ENCODE results near the gene CA11. TPM values are rescaled to one million over a fixed set of nuclear protein-coding genes. Genes with fewer than 3 reads are reported as not detected.

Gene CA11
- total RNA-seq, 1 experiment from 2014 or later: 103 TPM

- in situ Hi-C loops (cut with HindIII; ENCODE audit: low sequenced_read_pairs): no loop called here
- DNase-seq (ENCODE audit: low spot score): no peak
These were observed 42.5 kb downstream of the CA11 start for GRCh38 chr19:48603449-48603848.

GRCh38 chr19:48603001-48603400, 43.0 kb downstream of the CA11 start:
- no peak for DNase-seq (ENCODE audit: low spot score)
- in situ Hi-C loops (cut with HindIII; ENCODE audit: low sequenced_read_pairs): no loop called here

- no peak for DNase-seq (ENCODE audit: low spot score)
- in situ Hi-C loops (cut with HindIII; ENCODE audit: low sequenced_read_pairs): no loop called here
These were observed 45.1 kb downstream of the CA11 start for GRCh38 chr19:48600679-48601417.

- DNase-seq (ENCODE audit: low spot score): no peak
- in situ Hi-C loops (cut with HindIII; ENCODE audit: low sequenced_read_pairs): no loop called here
These were observed 46.8 kb downstream of the CA11 start for GRCh38 chr19:48598996-48599700.

GRCh38 chr19:48596679-48597465, 49.1 kb downstream of the CA11 start:
- in situ Hi-C loops (cut with HindIII; ENCODE audit: low sequenced_read_pairs): no loop called here
- DNase-seq (ENCODE audit: low spot score): no peak

- no peak for DNase-seq (ENCODE audit: low spot score)
- in situ Hi-C loops (cut with HindIII; ENCODE audit: low sequenced_read_pairs): no loop called here
These were observed 49.8 kb downstream of the CA11 start for GRCh38 chr19:48596237-48596636.

GRCh38 chr19:48595833-48596232, 50.2 kb downstream of the CA11 start:
- in situ Hi-C loops (cut with HindIII; ENCODE audit: low sequenced_read_pairs): no loop called here
- no peak for DNase-seq (ENCODE audit: low spot score)

- DNase-seq (ENCODE audit: low spot score): no peak
- in situ Hi-C loops (cut with HindIII; ENCODE audit: low sequenced_read_pairs): no loop called here
These were observed 50.8 kb downstream of the CA11 start for GRCh38 chr19:48595171-48595570.

GRCh38 chr19:48591021-48591420, 55.0 kb downstream of the CA11 start:
- in situ Hi-C loops (cut with HindIII; ENCODE audit: low sequenced_read_pairs): no loop called here
- DNase-seq (ENCODE audit: low spot score): no peak

GRCh38 chr19:48588670-48589401, 57.2 kb downstream of the CA11 start:
- in situ Hi-C loops (cut with HindIII; ENCODE audit: low sequenced_read_pairs): no loop called here
- peak; percentile 67 for DNase-seq (ENCODE audit: low spot score)

Other genes with a start within 250 kb of the CA11 start
- 87.9 and 99.8 TPM in 2 replicates for gene GRWD1, start 200.2 kb downstream of the CA11 start, total RNA-seq (2014; rRNA removed; shearing (Covaris generic))
- gene KCNJ14, start 190.6 kb downstream of the CA11 start, total RNA-seq (2014; rRNA removed; shearing (Covaris generic)): 0.31 TPM in 1 of 2 replicates, not detected in the other
- 87.4 and 107 TPM in 2 replicates for gene CYTH2, start 176.8 kb downstream of the CA11 start, total RNA-seq (2014; rRNA removed; shearing (Covaris generic))
- gene LMTK3, start 134.4 kb downstream of the CA11 start, total RNA-seq (2014; rRNA removed; shearing (Covaris generic)): 8.1 and 12.5 TPM in 2 replicates
- gene SULT2B1, start 94.0 kb downstream of the CA11 start, total RNA-seq (2014; rRNA removed; shearing (Covaris generic)): 0.37 TPM in 1 of 2 replicates, not detected in the other
- 0.55 TPM in 1 of 2 replicates, not detected in the other for gene SPACA4, start 39.4 kb downstream of the CA11 start, total RNA-seq (2014; rRNA removed; shearing (Covaris generic))
- 0.34 TPM in 1 of 2 replicates, not detected in the other for gene FAM83E, start 31.1 kb downstream of the CA11 start, total RNA-seq (2014; rRNA removed; shearing (Covaris generic))
- 3,072 and 3,826 TPM in 2 replicates for gene RPL18, start 27.0 kb downstream of the CA11 start, total RNA-seq (2014; rRNA removed; shearing (Covaris generic))
- gene SPHK2, start 26.7 kb downstream of the CA11 start, total RNA-seq (2014; rRNA removed; shearing (Covaris generic)): 16.5 and 45.7 TPM in 2 replicates
- 25.5 and 40.0 TPM in 2 replicates for gene DBP, start 8.8 kb downstream of the CA11 start, total RNA-seq (2014; rRNA removed; shearing (Covaris generic))
- gene NTN5, start 26.8 kb upstream of the CA11 start, total RNA-seq (2014; rRNA removed; shearing (Covaris generic)): 1.3 TPM in 1 of 2 replicates, not detected in the other
- gene FUT2, start 49.8 kb upstream of the CA11 start, total RNA-seq (2014; rRNA removed; shearing (Covaris generic)): not detected in 2 replicates
- gene MAMSTR, start 73.5 kb upstream of the CA11 start, total RNA-seq (2014; rRNA removed; shearing (Covaris generic)): 0.37 and 1.5 TPM in 2 replicates
- gene RASIP1, start 94.4 kb upstream of the CA11 start, total RNA-seq (2014; rRNA removed; shearing (Covaris generic)): 2.8 and 27.4 TPM in 2 replicates
- not detected in 2 replicates for gene IZUMO1, start 100.7 kb upstream of the CA11 start, total RNA-seq (2014; rRNA removed; shearing (Covaris generic))
- gene FUT1, start 106.5 kb upstream of the CA11 start, total RNA-seq (2014; rRNA removed; shearing (Covaris generic)): not detected in 2 replicates
- not detected in 2 replicates for gene FGF21, start 109.3 kb upstream of the CA11 start, total RNA-seq (2014; rRNA removed; shearing (Covaris generic))
- gene BCAT2, start 164.8 kb upstream of the CA11 start, total RNA-seq (2014; rRNA removed; shearing (Covaris generic)): 43.4 and 44.1 TPM in 2 replicates
- 62.8 and 69.0 TPM in 2 replicates for gene HSD17B14, start 190.3 kb upstream of the CA11 start, total RNA-seq (2014; rRNA removed; shearing (Covaris generic))
- gene PLEKHA4, start 222.4 kb upstream of the CA11 start, total RNA-seq (2014; rRNA removed; shearing (Covaris generic)): 12.4 and 20.4 TPM in 2 replicates
- 44.0 and 58.7 TPM in 2 replicates for gene PPP1R15A, start 226.2 kb upstream of the CA11 start, total RNA-seq (2014; rRNA removed; shearing (Covaris generic))

All from G401 (cell line).